ENCODE results near the gene PCDHGA8.
A peak's percentile ranks its signal among the peaks of the same experiment; 100 is the strongest.
"Not testable (repeated sequence)": the region's sequence is repeated elsewhere in the genome, so short reads cannot be mapped to it uniquely, and the experiment has no call there.

Gene PCDHGA8

DNA sequence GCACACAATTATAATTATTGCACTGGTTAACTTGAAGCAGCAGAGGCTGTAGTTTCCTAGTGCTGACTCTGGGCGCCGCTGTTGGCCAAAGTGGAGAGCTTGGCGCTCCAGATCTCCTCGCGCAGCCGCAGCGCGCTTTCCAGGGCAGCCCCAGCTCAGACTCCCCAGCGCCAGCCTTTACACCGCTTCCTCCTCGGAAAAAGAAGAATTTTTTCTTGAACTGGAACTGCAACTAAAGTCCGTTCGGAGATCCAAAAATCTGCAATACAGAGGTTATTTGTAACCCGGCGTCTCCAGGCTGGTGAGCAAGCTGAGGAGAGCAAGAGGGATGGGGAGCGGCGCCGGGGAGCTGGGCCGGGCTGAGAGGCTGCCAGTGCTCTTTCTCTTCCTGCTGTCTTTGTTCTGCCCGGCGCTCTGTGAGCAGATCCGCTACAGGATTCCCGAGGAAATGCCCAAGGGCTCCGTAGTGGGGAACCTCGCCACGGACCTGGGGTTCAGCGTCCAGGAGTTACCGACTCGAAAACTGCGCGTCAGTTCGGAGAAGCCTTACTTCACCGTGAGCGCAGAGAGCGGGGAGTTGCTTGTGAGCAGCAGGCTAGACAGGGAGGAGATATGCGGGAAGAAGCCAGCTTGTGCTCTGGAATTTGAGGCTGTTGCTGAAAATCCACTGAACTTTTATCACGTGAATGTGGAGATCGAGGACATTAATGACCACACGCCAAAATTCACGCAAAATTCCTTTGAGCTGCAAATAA, 4.7 kb upstream of the PCDHGA8 start, which contains the start of gene PCDHGB4:
PCDHGB4 (plus strand) TSS at position 142 of the 755 bp plus-strand sequence; CDS start at position 329, 187 bp downstream.
- not testable (repeated sequence) for H3K27ac Mint-ChIP-seq; H3K4me1 Mint-ChIP-seq (ENCODE audit: low read depth); H3K4me3 Mint-ChIP-seq
- peaks cover 50% of the 10 kb centered on the region for H3K9me3 Mint-ChIP-seq
- H3K36me3 Mint-ChIP-seq (ENCODE audit: low read depth), result peaks cover 27% of the 10 kb centered on the region
- H3K27me3 Mint-ChIP-seq, result peaks cover 82% of the 10 kb centered on the region

DNA sequence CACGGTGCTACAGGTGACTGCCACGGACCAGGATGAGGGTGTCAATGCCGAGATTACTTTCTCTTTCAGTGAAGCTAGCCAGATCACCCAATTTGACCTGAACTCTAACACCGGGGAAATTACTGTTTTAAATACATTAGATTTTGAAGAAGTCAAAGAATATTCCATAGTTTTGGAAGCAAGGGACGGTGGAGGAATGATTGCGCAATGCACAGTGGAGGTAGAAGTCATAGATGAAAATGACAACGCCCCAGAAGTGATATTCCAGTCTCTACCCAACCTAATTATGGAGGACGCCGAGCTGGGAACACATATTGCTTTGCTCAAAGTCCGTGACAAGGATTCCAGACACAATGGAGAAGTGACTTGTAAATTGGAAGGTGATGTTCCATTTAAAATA, 3.8 kb upstream of the PCDHGA8 start:
- no peaks in the 10 kb centered on the region for H3K4me1 Mint-ChIP-seq (ENCODE audit: low read depth)
- H3K9me3 Mint-ChIP-seq, result peaks cover 51% of the 10 kb centered on the region
- H3K36me3 Mint-ChIP-seq (ENCODE audit: low read depth), result peaks cover 27% of the 10 kb centered on the region
- H3K4me3 Mint-ChIP-seq, result no peak overlapping the region
- H3K27ac Mint-ChIP-seq, result no peak overlapping the region
- peaks cover 80% of the 10 kb centered on the region for H3K27me3 Mint-ChIP-seq

DNA sequence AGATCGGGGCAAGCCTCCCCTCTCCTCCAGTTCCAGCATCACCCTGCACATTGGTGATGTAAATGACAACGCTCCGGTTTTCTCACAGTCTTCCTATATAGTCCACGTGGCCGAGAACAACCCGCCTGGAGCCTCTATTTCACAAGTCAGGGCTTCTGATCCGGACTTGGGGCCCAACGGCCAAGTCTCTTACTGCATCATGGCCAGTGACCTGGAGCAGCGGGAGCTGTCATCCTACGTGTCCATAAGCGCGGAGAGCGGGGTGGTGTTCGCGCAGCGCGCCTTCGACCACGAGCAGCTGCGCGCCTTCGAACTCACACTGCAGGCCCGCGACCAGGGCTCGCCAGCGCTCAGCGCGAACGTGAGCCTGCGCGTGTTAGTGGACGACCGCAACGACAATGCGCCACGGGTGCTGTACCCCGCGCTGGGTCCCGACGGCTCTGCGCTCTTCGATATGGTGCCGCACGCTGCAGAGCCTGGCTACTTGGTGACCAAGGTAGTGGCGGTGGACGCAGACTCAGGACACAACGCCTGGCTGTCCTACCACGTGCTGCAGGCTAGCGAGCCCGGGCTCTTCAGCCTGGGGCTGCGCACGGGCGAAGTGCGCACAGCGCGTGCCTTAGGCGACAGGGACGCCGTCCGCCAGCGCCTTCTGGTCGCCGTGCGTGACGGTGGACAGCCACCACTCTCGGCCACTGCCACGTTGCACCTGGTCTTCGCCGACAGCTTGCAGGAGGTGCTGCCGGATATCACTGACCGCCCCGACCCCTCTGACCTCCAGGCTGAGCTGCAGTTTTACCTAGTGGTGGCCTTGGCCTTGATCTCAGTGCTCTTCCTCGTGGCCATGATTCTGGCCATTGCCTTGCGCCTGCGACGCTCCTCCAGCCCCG, 3.0 kb upstream of the PCDHGA8 start:
- H3K36me3 Mint-ChIP-seq (ENCODE audit: low read depth), result peaks cover 28% of the 10 kb centered on the region
- H3K4me1 Mint-ChIP-seq (ENCODE audit: low read depth), result no peaks in the 10 kb centered on the region
- no peak overlapping the region for H3K27ac Mint-ChIP-seq
- H3K27me3 Mint-ChIP-seq, result peaks cover 80% of the 10 kb centered on the region
- peaks cover 52% of the 10 kb centered on the region for H3K9me3 Mint-ChIP-seq
- H3K4me3 Mint-ChIP-seq, result no peak overlapping the region

DNA sequence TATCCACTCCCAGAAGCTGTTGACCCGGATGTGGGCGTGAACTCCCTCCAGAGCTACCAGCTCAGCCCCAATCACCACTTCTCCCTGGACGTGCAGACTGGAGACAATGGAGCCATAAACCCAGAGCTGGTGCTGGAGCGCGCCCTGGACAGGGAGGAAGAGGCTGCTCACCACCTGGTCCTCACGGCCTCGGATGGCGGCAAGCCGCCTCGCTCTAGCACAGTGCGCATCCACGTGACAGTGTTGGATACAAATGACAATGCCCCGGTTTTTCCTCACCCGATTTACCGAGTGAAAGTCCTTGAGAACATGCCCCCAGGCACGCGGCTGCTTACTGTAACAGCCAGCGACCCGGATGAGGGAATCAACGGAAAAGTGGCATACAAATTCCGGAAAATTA, 834 bp downstream of the PCDHGA8 start:
- no peaks in the 10 kb centered on the region for H3K4me1 Mint-ChIP-seq (ENCODE audit: low read depth)
- H3K9me3 Mint-ChIP-seq, result peaks cover 42% of the 10 kb centered on the region
- H3K36me3 Mint-ChIP-seq (ENCODE audit: low read depth), result peaks cover 23% of the 10 kb centered on the region
- H3K27ac Mint-ChIP-seq, result no peak overlapping the region
- peaks cover 73% of the 10 kb centered on the region for H3K27me3 Mint-ChIP-seq
- no peak overlapping the region for H3K4me3 Mint-ChIP-seq

DNA sequence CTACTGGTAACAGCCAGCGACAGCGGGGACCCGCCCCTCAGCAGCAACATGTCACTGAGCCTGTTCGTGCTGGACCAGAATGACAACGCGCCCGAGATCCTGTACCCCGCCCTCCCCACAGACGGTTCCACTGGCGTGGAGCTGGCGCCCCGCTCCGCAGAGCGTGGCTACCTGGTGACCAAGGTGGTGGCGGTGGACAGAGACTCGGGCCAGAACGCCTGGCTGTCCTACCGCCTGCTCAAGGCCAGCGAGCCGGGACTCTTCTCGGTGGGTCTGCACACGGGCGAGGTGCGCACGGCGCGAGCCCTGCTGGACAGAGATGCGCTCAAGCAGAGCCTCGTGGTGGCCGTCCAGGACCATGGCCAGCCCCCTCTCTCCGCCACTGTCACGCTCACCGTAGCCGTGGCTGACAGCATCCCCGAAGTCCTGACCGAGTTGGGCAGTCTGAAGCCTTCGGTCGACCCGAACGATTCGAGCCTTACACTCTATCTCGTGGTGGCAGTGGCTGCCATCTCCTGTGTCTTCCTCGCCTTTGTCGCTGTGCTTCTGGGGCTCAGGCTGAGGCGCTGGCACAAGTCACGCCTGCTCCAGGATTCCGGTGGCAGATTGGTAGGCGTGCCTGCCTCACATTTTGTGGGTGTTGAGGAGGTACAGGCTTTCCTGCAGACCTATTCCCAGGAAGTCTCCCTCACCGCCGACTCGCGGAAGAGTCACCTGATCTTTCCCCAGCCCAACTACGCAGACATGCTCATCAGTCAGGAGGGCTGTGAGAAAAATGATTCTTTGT, 2.2 kb downstream of the PCDHGA8 start:
- Mint-ChIP-seq H3K27me3 (peaks cover 74% of the 10 kb centered on the region), H3K36me3 (ENCODE audit: low read depth) (peaks cover 14% of the 10 kb centered on the region), H3K9me3 (peaks cover 42% of the 10 kb centered on the region)
- H3K4me1 Mint-ChIP-seq (ENCODE audit: low read depth); H3K27ac Mint-ChIP-seq; H3K4me3 Mint-ChIP-seq: not testable (repeated sequence)

DNA sequence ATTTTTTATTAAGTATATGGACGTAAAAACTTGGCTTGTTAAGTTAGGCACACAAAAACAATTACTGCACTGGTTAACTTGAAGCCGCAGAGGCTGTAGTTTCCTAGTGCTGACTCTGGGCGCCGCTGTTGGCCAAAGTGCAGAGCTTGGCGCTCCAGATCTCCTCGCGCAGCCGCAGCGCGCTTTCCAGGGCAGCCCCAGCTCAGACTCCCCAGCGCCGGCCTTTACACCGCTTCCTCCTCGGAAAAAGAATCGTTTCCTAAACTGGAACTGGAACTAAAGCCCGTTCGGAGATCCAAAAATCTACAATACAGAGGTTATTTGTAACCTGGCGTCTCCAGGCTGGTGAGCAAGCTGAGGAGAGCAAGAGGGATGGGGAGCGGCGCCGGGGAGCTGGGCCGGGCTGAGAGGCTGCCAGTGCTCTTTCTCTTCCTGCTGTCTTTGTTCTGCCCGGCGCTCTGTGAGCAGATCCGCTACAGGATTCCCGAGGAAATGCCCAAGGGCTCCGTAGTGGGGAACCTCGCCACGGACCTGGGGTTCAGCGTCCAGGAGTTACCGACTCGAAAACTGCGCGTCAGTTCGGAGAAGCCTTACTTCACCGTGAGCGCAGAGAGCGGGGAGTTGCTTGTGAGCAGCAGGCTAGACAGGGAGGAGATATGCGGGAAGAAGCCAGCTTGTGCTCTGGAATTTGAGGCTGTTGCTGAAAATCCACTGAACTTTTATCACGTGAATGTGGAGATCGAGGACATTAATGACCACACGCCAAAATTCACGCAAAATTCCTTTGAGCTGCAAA, 5.5 kb downstream of the PCDHGA8 start, which contains the start of gene PCDHGB5:
PCDHGB5 (plus strand) TSS at position 192 of the 796 bp plus-strand sequence; CDS start at position 373, 181 bp downstream.
- Mint-ChIP-seq H3K36me3 (ENCODE audit: low read depth) (peaks cover 15% of the 10 kb centered on the region), H3K9me3 (peaks cover 28% of the 10 kb centered on the region), H3K27me3 (peaks cover 69% of the 10 kb centered on the region), H3K4me3 (peak within 1 kb of the TSS; percentile 32)
- H3K27ac Mint-ChIP-seq; H3K4me1 Mint-ChIP-seq (ENCODE audit: low read depth): not testable (repeated sequence)

DNA sequence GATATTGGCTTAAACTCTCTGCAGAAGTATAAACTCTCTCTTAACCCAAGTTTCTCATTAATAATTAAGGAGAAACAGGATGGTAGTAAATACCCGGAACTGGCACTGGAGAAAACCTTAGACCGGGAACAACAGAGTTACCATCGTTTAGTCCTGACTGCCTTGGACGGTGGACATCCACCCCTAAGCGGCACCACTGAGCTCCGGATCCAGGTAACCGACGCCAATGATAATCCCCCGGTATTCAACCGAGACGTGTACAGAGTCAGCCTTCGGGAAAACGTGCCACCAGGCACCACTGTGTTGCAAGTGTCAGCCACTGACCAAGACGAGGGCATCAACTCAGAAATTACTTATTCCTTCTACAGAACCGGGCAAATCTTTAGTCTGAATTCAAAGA, 6.2 kb downstream of the PCDHGA8 start:
- H3K36me3 Mint-ChIP-seq (ENCODE audit: low read depth), result peaks cover 12% of the 10 kb centered on the region
- H3K4me3 Mint-ChIP-seq, result no peak overlapping the region
- no peaks in the 10 kb centered on the region for H3K4me1 Mint-ChIP-seq (ENCODE audit: low read depth)
- peaks cover 25% of the 10 kb centered on the region for H3K9me3 Mint-ChIP-seq
- H3K27me3 Mint-ChIP-seq, result peaks cover 71% of the 10 kb centered on the region
- H3K27ac Mint-ChIP-seq, result no peak overlapping the region

DNA sequence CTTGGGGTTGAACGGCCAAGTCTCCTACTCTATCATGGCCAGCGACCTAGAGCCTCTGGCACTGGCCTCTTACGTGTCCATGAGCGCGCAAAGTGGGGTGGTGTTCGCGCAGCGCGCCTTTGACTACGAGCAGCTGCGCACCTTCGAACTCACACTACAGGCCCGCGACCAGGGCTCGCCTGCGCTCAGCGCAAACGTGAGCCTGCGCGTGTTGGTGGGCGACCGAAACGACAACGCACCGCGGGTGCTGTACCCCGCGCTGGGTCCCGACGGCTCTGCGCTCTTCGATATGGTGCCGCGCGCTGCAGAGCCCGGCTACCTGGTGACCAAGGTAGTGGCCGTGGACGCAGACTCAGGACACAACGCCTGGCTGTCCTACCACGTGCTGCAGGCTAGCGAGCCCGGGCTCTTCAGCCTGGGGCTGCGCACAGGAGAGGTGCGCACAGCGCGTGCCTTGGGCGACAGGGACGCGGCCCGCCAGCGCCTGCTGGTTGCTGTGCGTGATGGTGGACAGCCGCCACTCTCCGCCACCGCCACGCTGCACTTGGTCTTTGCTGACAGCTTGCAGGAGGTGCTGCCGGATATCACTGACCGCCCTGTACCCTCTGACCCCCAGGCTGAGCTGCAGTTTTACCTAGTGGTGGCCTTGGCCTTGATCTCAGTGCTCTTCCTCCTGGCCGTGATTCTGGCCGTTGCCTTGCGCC, 7.3 kb downstream of the PCDHGA8 start:
- H3K4me3 Mint-ChIP-seq, result no peak overlapping the region
- H3K4me1 Mint-ChIP-seq (ENCODE audit: low read depth), result no peaks in the 10 kb centered on the region
- peaks cover 72% of the 10 kb centered on the region for H3K27me3 Mint-ChIP-seq
- H3K9me3 Mint-ChIP-seq, result peaks cover 18% of the 10 kb centered on the region
- H3K27ac Mint-ChIP-seq, result no peak overlapping the region
- peaks cover 6% of the 10 kb centered on the region for H3K36me3 Mint-ChIP-seq (ENCODE audit: low read depth)

DNA sequence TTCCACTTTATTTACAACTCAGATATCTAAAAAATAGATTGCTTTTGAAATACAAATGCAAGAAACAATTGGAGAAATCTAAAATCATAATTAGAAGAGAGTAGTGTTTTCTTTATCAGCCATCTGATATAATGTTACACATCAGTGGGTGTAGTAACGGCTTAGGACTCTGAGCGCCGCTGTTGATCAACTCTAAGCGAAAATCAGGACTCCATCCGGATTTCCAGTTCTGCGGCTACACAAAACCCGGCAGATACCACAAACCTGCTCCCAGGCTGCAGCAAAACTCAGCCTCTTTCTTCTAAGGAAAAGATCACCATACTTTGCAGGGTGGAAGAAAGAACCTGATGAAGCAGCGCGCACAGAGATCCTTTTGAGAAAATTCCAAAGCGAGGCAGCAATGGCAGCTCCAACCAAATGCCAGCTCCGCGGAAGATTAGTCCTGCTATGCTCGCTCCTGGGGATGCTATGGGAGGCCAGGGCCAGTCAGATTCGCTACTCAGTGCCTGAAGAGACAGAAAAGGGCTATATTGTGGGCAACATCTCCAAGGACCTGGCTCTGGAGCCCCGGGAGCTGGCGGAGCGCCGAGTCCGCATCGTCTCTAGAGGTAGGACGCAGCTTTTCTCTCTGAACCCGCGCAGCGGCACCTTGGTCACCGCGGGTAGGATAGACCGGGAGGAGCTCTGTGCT, 10.3 kb downstream of the PCDHGA8 start, which contains the start of gene PCDHGA9:
PCDHGA9 (plus strand) TSS at position 226 of the 691 bp plus-strand sequence; CDS start at position 401, 175 bp downstream.
- peak within 1 kb of the TSS; percentile 42 for H3K4me3 Mint-ChIP-seq
- peaks cover 15% of the 10 kb centered on the region for H3K9me3 Mint-ChIP-seq
- peaks cover 74% of the 10 kb centered on the region for H3K27me3 Mint-ChIP-seq
- no peak within 1 kb of the TSS for H3K27ac Mint-ChIP-seq
- H3K36me3 Mint-ChIP-seq (ENCODE audit: low read depth), result peaks cover 6% of the 10 kb centered on the region
- H3K4me1 Mint-ChIP-seq (ENCODE audit: low read depth), result no peaks in the 10 kb centered on the region

DNA sequence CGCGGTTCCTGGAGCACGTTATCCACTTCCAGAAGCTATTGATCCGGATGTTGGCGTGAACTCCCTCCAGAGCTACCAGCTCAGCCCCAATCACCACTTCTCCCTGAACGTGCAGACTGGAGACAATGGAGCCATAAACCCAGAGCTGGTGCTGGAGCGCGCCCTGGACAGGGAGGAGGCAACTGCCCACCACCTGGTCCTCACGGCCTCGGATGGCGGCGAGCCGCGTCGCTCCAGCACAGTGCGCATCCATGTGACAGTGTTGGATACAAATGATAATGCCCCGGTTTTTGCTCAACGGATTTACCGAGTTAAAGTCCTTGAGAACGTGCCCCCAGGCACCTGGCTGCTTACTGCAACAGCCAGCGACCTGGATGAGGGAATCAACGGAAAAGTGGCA, 11.0 kb downstream of the PCDHGA8 start:
- Mint-ChIP-seq H3K27ac (no peak overlapping the region), H3K4me3 (no peak overlapping the region), H3K4me1 (ENCODE audit: low read depth) (no peaks in the 10 kb centered on the region), H3K36me3 (ENCODE audit: low read depth) (peaks cover 8% of the 10 kb centered on the region), H3K27me3 (peaks cover 80% of the 10 kb centered on the region), H3K9me3 (peaks cover 18% of the 10 kb centered on the region)

DNA sequence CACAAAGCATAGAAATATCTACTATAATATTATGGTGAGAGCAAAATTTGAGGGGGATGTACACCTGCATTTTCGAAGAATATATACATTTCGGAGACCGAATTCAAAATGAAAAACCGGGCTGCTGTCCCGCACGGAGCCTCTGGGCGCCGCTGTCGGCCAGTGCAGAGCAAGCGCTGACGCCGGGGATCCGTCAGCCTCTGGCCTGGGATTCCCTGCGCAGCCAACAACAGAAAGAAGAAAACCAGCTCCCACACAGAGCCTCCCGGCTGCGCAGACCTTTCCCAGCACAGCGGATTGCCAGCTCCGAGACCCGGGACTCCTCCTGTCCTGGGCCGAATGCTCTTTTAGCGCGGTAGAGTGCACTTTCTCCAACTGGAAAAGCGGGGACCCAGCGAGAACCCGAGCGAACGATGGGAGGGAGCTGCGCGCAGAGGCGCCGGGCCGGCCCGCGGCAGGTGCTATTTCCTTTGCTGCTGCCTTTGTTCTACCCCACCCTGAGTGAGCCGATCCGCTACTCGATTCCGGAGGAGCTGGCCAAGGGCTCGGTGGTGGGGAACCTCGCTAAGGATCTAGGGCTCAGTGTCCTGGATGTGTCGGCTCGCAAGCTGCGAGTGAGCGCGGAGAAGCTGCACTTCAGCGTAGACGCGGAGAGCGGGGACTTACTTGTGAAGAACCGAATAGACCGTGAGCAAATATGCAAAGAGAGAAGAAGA, 15.5 kb downstream of the PCDHGA8 start, which contains the start of gene PCDHGB6:
PCDHGB6 (plus strand) TSS at position 232 of the 716 bp plus-strand sequence; CDS start at position 414, 182 bp downstream.
- not testable (repeated sequence) for H3K27ac Mint-ChIP-seq; H3K4me1 Mint-ChIP-seq (ENCODE audit: low read depth)
- Mint-ChIP-seq H3K4me3 (peak within 1 kb of the TSS; percentile 67), H3K27me3 (peaks cover 79% of the 10 kb centered on the region), H3K36me3 (ENCODE audit: low read depth) (peaks cover 13% of the 10 kb centered on the region), H3K9me3 (peaks cover 16% of the 10 kb centered on the region)

DNA sequence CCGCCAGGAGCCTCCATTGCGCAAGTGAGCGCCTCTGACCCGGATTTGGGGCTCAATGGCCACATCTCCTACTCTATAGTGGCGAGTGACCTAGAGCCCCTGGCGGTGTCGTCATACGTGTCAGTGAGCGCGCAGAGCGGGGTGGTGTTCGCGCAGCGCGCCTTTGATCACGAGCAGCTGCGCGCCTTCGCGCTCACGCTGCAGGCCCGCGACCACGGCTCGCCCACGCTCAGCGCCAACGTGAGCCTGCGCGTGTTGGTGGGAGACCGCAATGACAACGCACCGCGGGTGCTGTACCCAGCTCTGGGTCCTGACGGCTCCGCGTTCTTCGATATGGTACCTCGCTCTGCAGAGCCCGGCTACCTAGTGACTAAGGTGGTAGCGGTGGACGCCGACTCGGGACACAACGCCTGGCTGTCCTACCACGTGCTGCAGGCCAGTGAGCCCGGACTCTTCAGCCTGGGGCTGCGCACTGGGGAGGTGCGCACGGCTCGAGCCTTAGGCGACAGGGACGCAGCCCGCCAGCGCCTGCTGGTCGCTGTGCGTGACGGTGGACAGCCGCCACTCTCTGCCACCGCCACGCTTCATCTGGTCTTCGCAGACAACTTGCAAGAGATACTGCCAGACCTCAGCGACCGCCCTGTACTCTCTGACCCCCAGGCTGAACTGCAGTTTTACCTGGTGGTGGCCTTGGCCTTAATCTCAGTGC, 17.3 kb downstream of the PCDHGA8 start:
- H3K4me1 Mint-ChIP-seq (ENCODE audit: low read depth), result peaks cover 13% of the 10 kb centered on the region
- H3K27ac Mint-ChIP-seq, result no peak overlapping the region
- peaks cover 18% of the 10 kb centered on the region for H3K36me3 Mint-ChIP-seq (ENCODE audit: low read depth)
- peaks cover 16% of the 10 kb centered on the region for H3K9me3 Mint-ChIP-seq
- no peak overlapping the region for H3K4me3 Mint-ChIP-seq
- peaks cover 81% of the 10 kb centered on the region for H3K27me3 Mint-ChIP-seq

All from stimulated activated naive CD8-positive, alpha-beta T cell treated with anti-CD3 and anti-CD28 coated beads, Interleukin-15, Interleukin-2, amounts not matched to agents 100 ng/mL and 50 ng/mL, for 24 hours (primary cell).